GM12892 (cell line): ENCODE measurements around the gene DOCK1.

Source experiments
- POLR2A ChIP-seq: IDR thresholded peaks from 2 replicates; pipeline ENCODE4 v1.6.1; 2011; ENCODE audit warnings: low read depth, low read length, control low read depth
- TAF1 ChIP-seq: IDR thresholded peaks from 2 replicates; pipeline ENCODE4 v1.6.1; 2011; ENCODE audit warnings: low read depth, mild to moderate bottlenecking, control low read depth, low read length, borderline replicate concordance

GRCh38 chr10:127343821-127344220 is 438.6 kb downstream of the DOCK1 start:
- TF ChIP-seq POLR2A (no peak), TAF1 (no peak)
